Chondrocyte (in vitro differentiated cells): ENCODE measurements around the gene SLC4A1AP. TPM values are rescaled to one million over a fixed set of nuclear protein-coding genes. Genes with fewer than 3 reads are reported as not detected.

ENCODE experiments used
- DNase-seq: peaks from one replicate; pipeline ENCODE4 v3.0.0; 2021; ENCODE audit warnings: mixed read lengths, low spot score
- H3K27ac Mint-ChIP-seq: one replicate; pipeline ENCODE4 v1.8.0; 2021; ENCODE audit warnings: mild to moderate bottlenecking, moderate library complexity, mixed read lengths; ENCODE audit not compliant: unreplicated experiment
- H3K27me3 Mint-ChIP-seq: 2 replicates; pipeline ENCODE4 v1.8.0; 2021; ENCODE audit warnings: low read depth, mixed read lengths
- H3K36me3 Mint-ChIP-seq: 2 replicates; pipeline ENCODE4 v1.8.0; 2021; ENCODE audit warnings: low read depth, mixed read lengths
- H3K4me1 Mint-ChIP-seq: 2 replicates; pipeline ENCODE4 v1.8.0; 2021; ENCODE audit warnings: low read depth, mild to moderate bottlenecking, mixed read lengths
- H3K4me3 Mint-ChIP-seq: one replicate; pipeline ENCODE4 v1.8.0; 2021; ENCODE audit warnings: mild to moderate bottlenecking, moderate library complexity, mixed read lengths; ENCODE audit not compliant: unreplicated experiment
- H3K9me3 Mint-ChIP-seq: 2 replicates; pipeline ENCODE4 v1.8.0; 2021; ENCODE audit warnings: low read depth, mixed read lengths
- total RNA-seq: library from RNA; stranded (reverse); gene quantifications from 3 replicates; pipeline ENCODE4 v1.2.1, GENCODE V29; 2021
- TF ChIP-seq, protein P1 (sequence below): fragments of 200-600 bp; sonication (generic); IDR thresholded peaks from 2 replicates; pipeline ENCODE4 v1.5.0; 2021; ENCODE audit warnings: antibody characterized with exemption, mild to moderate bottlenecking, moderate library complexity

The SLC4A1AP gene
- total RNA-seq, 1 donor from 2014 or later, result 18.8 TPM

DNA sequence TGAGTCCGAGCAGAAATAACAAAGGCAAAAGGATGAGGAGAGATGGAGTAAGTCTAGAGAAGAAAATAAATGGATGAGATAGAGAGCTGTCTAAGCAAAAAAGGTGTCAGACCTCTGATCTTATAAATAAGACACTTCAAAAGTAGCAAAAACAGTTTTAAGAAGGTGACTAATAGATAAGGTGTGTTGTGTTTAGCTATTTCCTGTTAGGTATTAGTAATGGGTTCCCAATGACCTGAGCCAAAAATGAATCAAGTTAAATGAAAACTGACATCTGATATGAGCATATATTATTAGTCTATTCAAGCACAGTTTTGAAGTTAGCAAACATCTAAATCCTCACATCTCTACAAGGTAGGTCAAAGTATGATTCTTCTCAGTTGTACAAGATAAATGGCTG lies 10.9 kb upstream of the SLC4A1AP start:
- Mint-ChIP-seq H3K27ac (peak overlapping the region; percentile 37), H3K4me1 (peaks cover 9% of the 10 kb centered on the region), H3K4me3 (no peak overlapping the region), H3K27me3 (no peaks in the 10 kb centered on the region), H3K36me3 (peaks cover 46% of the 10 kb centered on the region), H3K9me3 (no peaks in the 10 kb centered on the region)
- TF ChIP-seq, protein P1, sequence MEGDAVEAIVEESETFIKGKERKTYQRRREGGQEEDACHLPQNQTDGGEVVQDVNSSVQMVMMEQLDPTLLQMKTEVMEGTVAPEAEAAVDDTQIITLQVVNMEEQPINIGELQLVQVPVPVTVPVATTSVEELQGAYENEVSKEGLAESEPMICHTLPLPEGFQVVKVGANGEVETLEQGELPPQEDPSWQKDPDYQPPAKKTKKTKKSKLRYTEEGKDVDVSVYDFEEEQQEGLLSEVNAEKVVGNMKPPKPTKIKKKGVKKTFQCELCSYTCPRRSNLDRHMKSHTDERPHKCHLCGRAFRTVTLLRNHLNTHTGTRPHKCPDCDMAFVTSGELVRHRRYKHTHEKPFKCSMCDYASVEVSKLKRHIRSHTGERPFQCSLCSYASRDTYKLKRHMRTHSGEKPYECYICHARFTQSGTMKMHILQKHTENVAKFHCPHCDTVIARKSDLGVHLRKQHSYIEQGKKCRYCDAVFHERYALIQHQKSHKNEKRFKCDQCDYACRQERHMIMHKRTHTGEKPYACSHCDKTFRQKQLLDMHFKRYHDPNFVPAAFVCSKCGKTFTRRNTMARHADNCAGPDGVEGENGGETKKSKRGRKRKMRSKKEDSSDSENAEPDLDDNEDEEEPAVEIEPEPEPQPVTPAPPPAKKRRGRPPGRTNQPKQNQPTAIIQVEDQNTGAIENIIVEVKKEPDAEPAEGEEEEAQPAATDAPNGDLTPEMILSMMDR, result no peak
- DNase-seq, result no peak

DNA sequence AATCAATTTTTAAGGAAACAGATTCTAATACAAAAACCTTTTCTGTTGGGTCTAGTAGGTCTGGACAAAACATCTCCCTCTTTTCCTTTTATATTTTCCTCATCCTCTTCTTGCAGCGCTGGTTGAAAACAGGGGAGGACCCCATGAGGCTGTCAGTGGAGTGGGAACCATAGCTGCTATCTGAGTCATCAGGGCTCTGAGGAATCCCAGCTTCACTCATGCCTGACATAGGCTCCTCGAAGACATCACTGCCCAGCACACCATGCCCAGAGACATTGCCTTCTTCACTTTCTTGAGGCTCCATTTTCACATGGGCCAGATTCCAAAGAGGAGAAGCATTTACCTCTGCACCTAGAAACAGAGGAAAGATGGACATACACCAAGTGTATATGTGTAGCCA lies 10.3 kb upstream of the SLC4A1AP start:
- no peak for DNase-seq
- H3K4me3 Mint-ChIP-seq, result no peak overlapping the region
- H3K27me3 Mint-ChIP-seq, result no peaks in the 10 kb centered on the region
- peak overlapping the region; percentile 10 for H3K27ac Mint-ChIP-seq
- peaks cover 43% of the 10 kb centered on the region for H3K36me3 Mint-ChIP-seq
- TF ChIP-seq, protein P1, result no peak
- H3K4me1 Mint-ChIP-seq, result peaks cover 9% of the 10 kb centered on the region
- no peaks in the 10 kb centered on the region for H3K9me3 Mint-ChIP-seq

DNA sequence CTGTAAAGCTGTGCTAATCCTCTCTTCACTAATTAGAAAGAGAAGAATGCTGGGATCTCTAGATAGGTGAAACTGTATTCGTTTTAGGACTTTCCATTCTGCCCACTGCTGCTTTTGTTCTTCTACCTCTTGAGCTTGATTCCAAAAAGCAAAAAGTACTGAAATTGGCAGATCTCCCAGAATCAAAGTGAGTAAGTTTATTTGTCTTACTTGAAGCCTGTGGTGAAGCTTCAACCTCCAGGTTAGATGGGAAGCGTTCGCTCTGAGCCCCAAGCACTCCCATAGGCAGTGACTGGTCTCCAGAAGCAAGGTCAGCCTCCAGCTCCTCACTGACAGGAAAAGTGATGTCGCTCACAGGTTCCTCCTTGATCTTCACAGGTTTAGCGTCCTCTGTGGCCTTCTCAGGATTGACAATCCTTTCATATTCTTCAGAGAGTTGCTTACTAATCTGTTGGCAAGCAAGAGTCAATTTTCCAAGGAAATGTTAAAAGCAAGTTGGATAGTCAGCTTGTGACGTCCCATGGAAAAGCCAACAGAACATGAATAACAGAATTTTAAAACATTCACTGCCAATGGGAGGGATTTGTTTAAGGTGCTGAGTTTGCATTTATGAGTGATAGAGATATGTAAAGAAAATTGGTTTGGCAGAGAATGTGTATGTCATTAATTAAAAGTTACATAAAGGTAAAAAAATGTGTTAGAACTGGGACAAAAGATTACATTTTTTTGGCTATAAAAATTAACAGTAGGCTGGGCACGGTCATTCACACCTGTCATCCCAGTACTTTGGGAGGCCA lies 8.3 kb upstream of the SLC4A1AP start:
- TF ChIP-seq, protein P1, result no peak
- Mint-ChIP-seq H3K27ac (no peak overlapping the region), H3K4me3 (no peak overlapping the region), H3K4me1 (peaks cover 15% of the 10 kb centered on the region), H3K9me3 (no peaks in the 10 kb centered on the region), H3K27me3 (no peaks in the 10 kb centered on the region), H3K36me3 (peaks cover 41% of the 10 kb centered on the region)
- DNase-seq, result no peak

DNA sequence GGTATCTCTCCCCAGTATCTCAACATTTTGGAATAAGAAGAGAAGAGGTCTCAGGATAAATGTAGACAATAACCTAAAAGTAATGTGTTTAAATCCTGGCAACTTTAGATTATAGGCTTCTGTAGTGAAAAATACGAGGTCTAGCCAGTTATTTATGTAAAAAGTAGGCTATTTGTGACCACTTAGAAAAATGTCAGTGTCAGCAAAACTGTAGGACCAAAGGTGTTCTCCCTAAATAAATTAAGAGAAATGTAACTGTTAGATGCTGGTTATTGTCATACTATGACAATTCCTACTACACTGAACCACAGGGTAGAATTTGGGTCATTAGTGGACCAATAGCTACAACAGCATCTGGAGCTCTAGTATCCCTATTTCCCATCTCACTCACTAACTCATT lies 2.3 kb upstream of the SLC4A1AP start:
- H3K4me1 Mint-ChIP-seq, result peaks cover 43% of the 10 kb centered on the region
- TF ChIP-seq, protein P1, result no peak
- no peaks in the 10 kb centered on the region for H3K9me3 Mint-ChIP-seq
- peak overlapping the region; percentile 12 for H3K4me3 Mint-ChIP-seq
- no peaks in the 10 kb centered on the region for H3K27me3 Mint-ChIP-seq
- peaks cover 23% of the 10 kb centered on the region for H3K36me3 Mint-ChIP-seq
- H3K27ac Mint-ChIP-seq, result no peak overlapping the region
- DNase-seq, result no peak

DNA sequence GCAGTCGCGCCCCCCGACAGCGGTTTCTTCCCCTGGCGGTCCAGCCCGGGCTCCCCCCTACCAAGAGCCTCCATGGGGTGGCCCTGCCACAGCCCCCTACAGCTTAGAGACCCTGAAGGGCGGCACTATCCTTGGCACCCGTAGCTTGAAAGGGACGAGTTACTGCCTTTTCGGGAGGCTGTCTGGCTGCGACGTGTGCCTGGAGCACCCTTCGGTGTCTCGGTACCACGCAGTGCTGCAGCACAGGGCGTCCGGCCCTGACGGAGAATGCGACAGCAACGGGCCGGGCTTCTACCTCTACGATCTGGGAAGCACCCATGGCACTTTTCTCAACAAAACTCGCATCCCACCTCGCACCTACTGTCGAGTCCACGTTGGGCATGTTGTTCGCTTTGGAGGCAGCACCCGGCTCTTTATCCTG lies 475 bp downstream of the SLC4A1AP start:
- peak overlapping the region; percentile 88 for H3K4me3 Mint-ChIP-seq
- H3K36me3 Mint-ChIP-seq, result peaks cover 25% of the 10 kb centered on the region
- H3K4me1 Mint-ChIP-seq, result peaks cover 44% of the 10 kb centered on the region
- no peak for DNase-seq
- TF ChIP-seq, protein P1, result peak; percentile 51
- no peaks in the 10 kb centered on the region for H3K27me3 Mint-ChIP-seq
- H3K9me3 Mint-ChIP-seq, result no peaks in the 10 kb centered on the region
- peak overlapping the region; percentile 100 for H3K27ac Mint-ChIP-seq
